ENCODE data around the gene MUC13.

DNA sequence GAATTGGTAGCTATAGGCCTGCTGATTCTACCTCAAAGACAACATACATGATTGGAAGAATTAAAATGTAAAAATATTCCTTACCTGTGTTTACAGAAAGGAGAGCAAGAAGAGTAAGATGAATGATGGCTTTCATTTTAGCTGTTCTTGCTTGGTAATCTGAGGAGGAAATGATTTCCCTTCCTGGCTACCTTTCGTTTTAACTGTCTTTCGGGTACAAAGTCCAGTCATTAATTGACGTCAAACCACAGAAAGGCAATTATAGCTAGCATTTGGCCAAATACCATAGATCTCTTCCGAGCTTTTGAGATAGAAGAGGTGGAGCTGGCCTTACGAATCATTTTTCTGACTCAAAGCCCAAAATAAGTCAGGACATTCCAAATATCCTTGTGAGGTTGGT lies at the start of gene MUC13:
- TF ChIP-seq, protein P1, sequence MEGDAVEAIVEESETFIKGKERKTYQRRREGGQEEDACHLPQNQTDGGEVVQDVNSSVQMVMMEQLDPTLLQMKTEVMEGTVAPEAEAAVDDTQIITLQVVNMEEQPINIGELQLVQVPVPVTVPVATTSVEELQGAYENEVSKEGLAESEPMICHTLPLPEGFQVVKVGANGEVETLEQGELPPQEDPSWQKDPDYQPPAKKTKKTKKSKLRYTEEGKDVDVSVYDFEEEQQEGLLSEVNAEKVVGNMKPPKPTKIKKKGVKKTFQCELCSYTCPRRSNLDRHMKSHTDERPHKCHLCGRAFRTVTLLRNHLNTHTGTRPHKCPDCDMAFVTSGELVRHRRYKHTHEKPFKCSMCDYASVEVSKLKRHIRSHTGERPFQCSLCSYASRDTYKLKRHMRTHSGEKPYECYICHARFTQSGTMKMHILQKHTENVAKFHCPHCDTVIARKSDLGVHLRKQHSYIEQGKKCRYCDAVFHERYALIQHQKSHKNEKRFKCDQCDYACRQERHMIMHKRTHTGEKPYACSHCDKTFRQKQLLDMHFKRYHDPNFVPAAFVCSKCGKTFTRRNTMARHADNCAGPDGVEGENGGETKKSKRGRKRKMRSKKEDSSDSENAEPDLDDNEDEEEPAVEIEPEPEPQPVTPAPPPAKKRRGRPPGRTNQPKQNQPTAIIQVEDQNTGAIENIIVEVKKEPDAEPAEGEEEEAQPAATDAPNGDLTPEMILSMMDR (conservative IDR thresholded peaks at IDR 0.05; ENCODE audit: low read length) = no peak
- no peak for TF ChIP-seq EZH2phosphoT487 (IDR thresholded peaks at IDR 0.05; ENCODE audit: borderline replicate concordance, low read depth, low read length)
